HG02610 (cell line): Measurements from ENCODE around the gene PI16.

ENCODE experiments used
- ATAC-seq: cut with Tn5 transposase; IDR thresholded peaks from one replicate; pipeline ENCODE4 v1.9.1; 2021; ENCODE audit warnings: mild to moderate bottlenecking, moderate library complexity; ENCODE audit not compliant: unreplicated experiment

PI16 gene

GRCh38 chr6:36954262-36954931 lies at the start of gene PI16:
PI16 (plus strand) TSS chr6:36954738; CDS start chr6:36954761, 23 bp downstream.
- ATAC-seq: no peak

- no peak for ATAC-seq
These were observed 49.6 kb upstream of the PI16 start for GRCh38 chr6:36904851-36905393.

GRCh38 chr6:36906539-36907325 lies 47.8 kb upstream of the PI16 start:
- ATAC-seq: no peak

GRCh38 chr6:36907781-36908180 lies 46.8 kb upstream of the PI16 start:
- ATAC-seq: no peak

GRCh38 chr6:36908747-36909146 lies 45.8 kb upstream of the PI16 start:
- no peak for ATAC-seq

- ATAC-seq: peak; percentile 23
These were observed 42.5 kb upstream of the PI16 start for GRCh38 chr6:36912030-36912454.

- ATAC-seq: peak; percentile 92
These were observed 42.0 kb upstream of the PI16 start for GRCh38 chr6:36912586-36912985.

GRCh38 chr6:36913082-36913481 lies 41.5 kb upstream of the PI16 start:
- ATAC-seq: no peak

GRCh38 chr6:36914227-36914794 lies 40.2 kb upstream of the PI16 start:
- no peak for ATAC-seq

GRCh38 chr6:36915599-36915998 lies 38.9 kb upstream of the PI16 start:
- no peak for ATAC-seq

GRCh38 chr6:36916126-36916525 lies 38.4 kb upstream of the PI16 start:
- ATAC-seq: no peak

GRCh38 chr6:36917541-36918193 lies 36.9 kb upstream of the PI16 start:
- no peak for ATAC-seq

- ATAC-seq: no peak
These were observed 34.5 kb upstream of the PI16 start for GRCh38 chr6:36920049-36920448.

GRCh38 chr6:36920546-36920945 lies 34.0 kb upstream of the PI16 start:
- no peak for ATAC-seq

- no peak for ATAC-seq
These were observed 30.4 kb upstream of the PI16 start for GRCh38 chr6:36924131-36924530.

- ATAC-seq: no peak
These were observed 29.7 kb upstream of the PI16 start for GRCh38 chr6:36924778-36925374.

- no peak for ATAC-seq
These were observed 28.7 kb upstream of the PI16 start for GRCh38 chr6:36925809-36926208.

GRCh38 chr6:36926708-36927513 lies 27.6 kb upstream of the PI16 start:
- ATAC-seq: no peak

- no peak for ATAC-seq
These were observed 26.6 kb upstream of the PI16 start for GRCh38 chr6:36927691-36928546.
